Measurements from ENCODE around the gene SLK. TPM values are rescaled to one million over a fixed set of nuclear protein-coding genes. Genes with fewer than 3 reads are reported as not detected.

The SLK gene
- total RNA-seq, 1 donor: 48.8 TPM

DNA sequence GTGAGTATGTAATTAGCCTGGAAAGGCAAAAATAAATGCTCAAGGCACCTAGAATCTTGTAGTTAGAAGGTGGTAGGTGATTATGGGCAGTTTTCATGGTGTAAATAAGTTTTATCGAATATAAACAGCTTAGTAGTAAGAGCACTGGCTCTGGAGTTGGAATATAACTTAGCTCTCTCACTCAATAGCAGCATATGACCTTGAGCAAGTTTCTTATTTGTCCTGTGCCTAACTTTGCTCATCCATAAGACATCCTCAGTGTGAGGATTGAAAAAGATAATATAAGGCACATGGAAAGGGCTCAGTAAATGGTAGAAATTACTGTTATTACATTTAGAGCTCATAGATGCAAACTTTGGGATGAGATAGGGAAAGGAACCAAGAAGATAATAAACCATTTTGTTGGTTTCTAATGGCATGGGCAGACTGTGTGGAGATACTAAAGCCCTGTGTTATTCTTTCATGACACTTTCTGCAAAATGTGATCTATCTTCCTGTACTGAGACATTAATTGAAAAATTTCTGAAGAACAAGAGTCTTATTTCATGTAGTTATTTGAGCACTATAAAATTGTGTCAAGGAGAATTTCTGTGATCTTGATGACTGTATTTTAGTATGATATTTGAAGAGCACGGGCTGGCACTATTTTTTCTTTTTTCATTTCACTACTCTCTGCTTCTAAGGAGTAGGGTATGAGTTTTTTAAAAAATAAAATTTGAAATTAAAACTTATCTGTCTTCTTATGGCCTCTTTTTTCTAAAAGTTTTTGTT, 3.1 kb downstream of the SLK start:
- peak overlapping the region; percentile 91 for H3K4me3 ChIP-seq (ENCODE audit: low read depth, low read length)
- TF ChIP-seq, protein P1, sequence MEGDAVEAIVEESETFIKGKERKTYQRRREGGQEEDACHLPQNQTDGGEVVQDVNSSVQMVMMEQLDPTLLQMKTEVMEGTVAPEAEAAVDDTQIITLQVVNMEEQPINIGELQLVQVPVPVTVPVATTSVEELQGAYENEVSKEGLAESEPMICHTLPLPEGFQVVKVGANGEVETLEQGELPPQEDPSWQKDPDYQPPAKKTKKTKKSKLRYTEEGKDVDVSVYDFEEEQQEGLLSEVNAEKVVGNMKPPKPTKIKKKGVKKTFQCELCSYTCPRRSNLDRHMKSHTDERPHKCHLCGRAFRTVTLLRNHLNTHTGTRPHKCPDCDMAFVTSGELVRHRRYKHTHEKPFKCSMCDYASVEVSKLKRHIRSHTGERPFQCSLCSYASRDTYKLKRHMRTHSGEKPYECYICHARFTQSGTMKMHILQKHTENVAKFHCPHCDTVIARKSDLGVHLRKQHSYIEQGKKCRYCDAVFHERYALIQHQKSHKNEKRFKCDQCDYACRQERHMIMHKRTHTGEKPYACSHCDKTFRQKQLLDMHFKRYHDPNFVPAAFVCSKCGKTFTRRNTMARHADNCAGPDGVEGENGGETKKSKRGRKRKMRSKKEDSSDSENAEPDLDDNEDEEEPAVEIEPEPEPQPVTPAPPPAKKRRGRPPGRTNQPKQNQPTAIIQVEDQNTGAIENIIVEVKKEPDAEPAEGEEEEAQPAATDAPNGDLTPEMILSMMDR (IDR thresholded peaks at IDR 0.05; ENCODE audit: insufficient read depth, low read depth, low read length): no peak
- no peak for DNase-seq (ENCODE audit: low read depth)

DNA sequence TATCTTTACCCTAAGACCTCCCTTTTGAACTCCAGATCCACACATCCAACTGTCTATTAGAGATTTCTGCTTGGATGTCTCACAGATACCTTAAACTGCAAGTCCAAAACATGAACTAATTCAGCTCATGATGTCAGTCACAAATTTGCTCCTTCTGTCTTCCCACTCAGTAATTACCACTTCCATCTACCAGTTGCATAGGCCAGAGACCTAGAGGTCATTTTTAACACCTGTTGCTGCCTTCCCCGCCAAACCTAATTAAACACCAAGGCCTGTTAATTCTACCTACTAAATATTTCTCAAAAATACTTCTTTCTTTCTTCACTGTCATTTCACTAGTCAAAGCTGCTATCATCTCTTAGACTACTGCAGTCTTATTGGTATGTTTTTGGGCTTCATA, 8.2 kb downstream of the SLK start:
- no peak for DNase-seq (ENCODE audit: low read depth)
- H3K4me3 ChIP-seq (ENCODE audit: low read depth, low read length): no peak overlapping the region
- TF ChIP-seq, protein P1 (IDR thresholded peaks at IDR 0.05; ENCODE audit: insufficient read depth, low read depth, low read length): no peak

DNA sequence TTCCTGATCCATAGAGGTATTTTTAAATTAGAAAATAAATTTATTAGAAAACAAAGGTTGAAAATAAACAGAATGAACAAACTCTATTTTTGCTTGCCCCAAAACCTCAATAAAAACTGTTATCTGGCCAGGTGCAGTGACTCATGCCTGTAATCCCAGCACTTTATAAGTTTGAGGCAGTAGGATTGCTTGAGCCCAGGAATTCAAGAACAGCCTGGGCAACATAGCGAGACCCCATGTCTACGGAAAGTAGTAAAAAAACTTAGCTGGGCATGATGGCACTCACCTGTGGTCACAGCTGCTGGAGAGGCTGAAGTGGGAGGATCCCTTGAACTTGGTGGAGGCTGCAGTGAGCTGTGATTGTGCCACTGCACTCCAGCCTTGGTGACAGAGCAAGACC, 10.3 kb downstream of the SLK start:
- TF ChIP-seq, protein P1 (IDR thresholded peaks at IDR 0.05; ENCODE audit: insufficient read depth, low read depth, low read length): no peak
- DNase-seq (ENCODE audit: low read depth): no peak
- H3K4me3 ChIP-seq (ENCODE audit: low read depth, low read length): no peak overlapping the region

DNA sequence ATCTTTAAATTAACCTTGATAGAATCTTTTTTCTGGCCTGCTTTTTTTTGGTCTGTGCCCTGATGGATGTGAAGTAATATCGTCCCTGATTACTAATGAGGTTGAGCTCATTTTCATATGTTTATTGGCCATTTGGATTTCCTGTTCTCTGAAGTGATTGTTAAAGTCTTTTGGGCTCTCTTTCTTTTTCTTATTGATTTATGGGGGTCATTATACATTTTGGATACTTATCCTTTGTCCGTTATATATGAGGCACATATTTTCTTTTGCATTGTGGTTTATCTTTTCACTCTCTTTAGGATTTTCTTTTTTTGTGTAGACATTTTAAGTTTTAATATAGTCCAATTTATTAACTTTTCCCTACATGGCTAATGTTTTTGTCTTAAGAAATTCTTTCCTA, 12.6 kb downstream of the SLK start:
- H3K4me3 ChIP-seq (ENCODE audit: low read depth, low read length): no peak overlapping the region
- no peak for DNase-seq (ENCODE audit: low read depth)
- TF ChIP-seq, protein P1 (IDR thresholded peaks at IDR 0.05; ENCODE audit: insufficient read depth, low read depth, low read length): no peak

DNA sequence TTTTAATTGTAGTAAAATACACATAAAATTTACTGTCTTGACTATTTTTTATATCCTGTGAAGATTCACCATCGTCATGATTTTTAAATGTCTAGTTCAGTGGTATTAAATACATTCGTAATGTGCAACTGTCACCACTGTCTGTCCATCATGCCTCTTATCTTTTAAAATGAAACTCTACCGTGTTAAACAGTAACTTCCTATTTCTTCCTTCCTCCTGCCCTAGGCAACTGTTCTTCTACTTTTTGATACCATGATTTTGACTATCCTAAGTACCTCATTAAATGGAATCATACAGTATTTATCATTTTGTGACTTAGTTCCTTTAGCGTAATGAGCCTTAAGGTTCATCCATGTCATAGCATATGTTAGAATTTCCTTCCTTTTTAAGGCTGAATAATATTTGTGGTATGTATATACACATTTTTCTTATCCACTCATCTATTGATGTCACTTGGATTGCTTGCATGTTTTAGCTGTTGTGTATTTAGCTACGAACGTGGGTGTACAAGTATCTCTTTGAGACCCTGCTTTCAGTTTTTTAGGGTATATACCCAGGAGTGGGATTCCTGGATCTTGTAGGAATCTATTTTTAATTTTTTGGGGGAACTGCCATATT, 13.5 kb downstream of the SLK start:
- DNase-seq (ENCODE audit: low read depth): no peak
- TF ChIP-seq, protein P1 (IDR thresholded peaks at IDR 0.05; ENCODE audit: insufficient read depth, low read depth, low read length): no peak
- no peak overlapping the region for H3K4me3 ChIP-seq (ENCODE audit: low read depth, low read length)

DNA sequence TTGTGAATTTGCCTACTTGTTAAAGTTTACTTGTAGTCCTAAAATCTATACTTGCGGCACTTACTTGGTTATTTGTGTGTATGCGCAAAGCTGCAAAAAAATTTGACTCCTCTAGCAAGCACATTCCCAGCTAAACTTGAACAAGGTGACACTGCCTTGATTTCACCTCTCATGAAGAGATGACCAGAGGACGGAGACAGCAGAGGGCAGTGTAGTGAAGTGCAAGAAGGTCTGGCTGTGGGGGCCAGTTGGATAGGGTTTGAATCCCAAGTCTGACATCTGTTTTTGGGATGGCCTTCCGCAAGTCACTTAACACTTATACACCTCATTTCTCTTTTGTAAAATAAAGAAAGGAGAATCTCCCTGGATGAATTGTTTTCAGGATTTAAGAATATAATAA, 15.7 kb downstream of the SLK start:
- H3K4me3 ChIP-seq (ENCODE audit: low read depth, low read length): no peak overlapping the region
- DNase-seq (ENCODE audit: low read depth): no peak
- TF ChIP-seq, protein P1 (IDR thresholded peaks at IDR 0.05; ENCODE audit: insufficient read depth, low read depth, low read length): peak; percentile 30

Measured in fibroblast of villous mesenchyme (primary cell).